Transverse colon (tissue), 4 donors: Measurements from ENCODE around the gene SF1. TPM values are rescaled to one million over a fixed set of nuclear protein-coding genes. Genes with fewer than 3 reads are reported as not detected.

Source experiments
- DNase-seq: peaks from one replicate; pipeline ENCODE4 v3.0.0-alpha.2; 2019
- H3K27ac ChIP-seq, 4 donors: fragments of 200-600 bp; sonication (generic); 2 replicates each; pipeline ENCODE4 v1.5.1; 2016 to 2018; ENCODE audit warnings: inconsistent platforms in 4 of 4
- H3K27me3 ChIP-seq: fragments of 200-600 bp; sonication (generic); 2 replicates; pipeline ENCODE4 v1.5.1; 2017; ENCODE audit warnings: inconsistent platforms
- H3K36me3 ChIP-seq, 4 donors: fragments of 200-600 bp; sonication (generic); 2 replicates each; pipeline ENCODE4 v1.5.1; 2017 to 2019; ENCODE audit warnings: inconsistent platforms in 4 of 4
- H3K4me1 ChIP-seq, 4 donors: fragments of 200-600 bp; sonication (generic); 2 replicates each; pipeline ENCODE4 v1.5.1; 2017 to 2020; ENCODE audit warnings: inconsistent platforms in 4 of 4
- H3K4me3 ChIP-seq, 4 donors: fragments of 200-600 bp; sonication (generic); 1 replicate in 1 of 4; 2 replicates in 3 of 4; pipeline versions ENCODE4 v1.5.1 to v1.6.1; 2017 to 2019; ENCODE audit warnings: inconsistent platforms in 4 of 4
- H3K9me3 ChIP-seq, 2 donors: fragments of 200-600 bp; sonication (generic); 2 replicates each; pipeline ENCODE4 v1.5.1; 2017 to 2019; ENCODE audit warnings: inconsistent platforms in 2 of 2
- EP300 ChIP-seq: sonication (generic); formaldehyde crosslinking; IDR thresholded peaks from one replicate; pipeline ENCODE4 v1.6.1; 2017; ENCODE audit warnings: antibody characterized with exemption, low read depth
- POLR2A ChIP-seq: fragments of 450-650 bp; IDR thresholded peaks from one replicate; pipeline ENCODE4 v1.6.1; 2016; ENCODE audit warnings: antibody characterized with exemption, mild to moderate bottlenecking, moderate library complexity
- POLR2AphosphoS5 ChIP-seq, 3 donors: sonication (generic); formaldehyde crosslinking; IDR thresholded peaks; one replicate each; pipeline ENCODE4 v1.6.1; 2016; ENCODE audit warnings: antibody characterized with exemption in 3 of 3
- WGBS, 2 donors: methylation state at CpG; one replicate each; pipeline ENCODE4 v1.1.5; 2018; ENCODE audit warnings: low coverage in 1 of 2; 5-methylcytosine and 5-hydroxymethylcytosine counted together
- in situ Hi-C, 4 donors: fragments of 200-750 bp; cut with MboI; loops; one replicate each; pipeline versions ENCODE4 v1.15.0 to v1.15.1; 2017; ENCODE audit warnings: low sequenced_read_pairs in 3 of 4, low pct_ligation_motif_present in 1 of 4, low pct_unique_long_range_greater_than_20kb in 1 of 4
- intact Hi-C: fragments of 100-400 bp; cut with DNase I; formaldehyde crosslinking; loops from one replicate; pipeline ENCODE4 v1.15.1; 2023; ENCODE audit warnings: low total_unique reads
- total RNA-seq, 4 donors: library from RNA; depleted of rRNA; stranded (reverse); fragments of >200 nt; gene quantifications; one replicate each; pipeline ENCODE4 v1.1.0, GENCODE V29; 2016
- TF ChIP-seq, protein P1 (sequence below), 5 experiments: fragments of 200-600 bp in 3 of 5; fragments of 450-650 bp in 2 of 5; sonication (generic) in 3 of 5; IDR thresholded peaks; 1 replicate in 2 of 5; 2 replicates in 3 of 5; pipeline ENCODE4 v1.5.1; 2016 to 2017; ENCODE audit warnings: antibody characterized with exemption in 5 of 5, inconsistent platforms in 3 of 5, mild to moderate bottlenecking in 2 of 5, moderate library complexity in 1 of 5

Gene SF1, protein sequence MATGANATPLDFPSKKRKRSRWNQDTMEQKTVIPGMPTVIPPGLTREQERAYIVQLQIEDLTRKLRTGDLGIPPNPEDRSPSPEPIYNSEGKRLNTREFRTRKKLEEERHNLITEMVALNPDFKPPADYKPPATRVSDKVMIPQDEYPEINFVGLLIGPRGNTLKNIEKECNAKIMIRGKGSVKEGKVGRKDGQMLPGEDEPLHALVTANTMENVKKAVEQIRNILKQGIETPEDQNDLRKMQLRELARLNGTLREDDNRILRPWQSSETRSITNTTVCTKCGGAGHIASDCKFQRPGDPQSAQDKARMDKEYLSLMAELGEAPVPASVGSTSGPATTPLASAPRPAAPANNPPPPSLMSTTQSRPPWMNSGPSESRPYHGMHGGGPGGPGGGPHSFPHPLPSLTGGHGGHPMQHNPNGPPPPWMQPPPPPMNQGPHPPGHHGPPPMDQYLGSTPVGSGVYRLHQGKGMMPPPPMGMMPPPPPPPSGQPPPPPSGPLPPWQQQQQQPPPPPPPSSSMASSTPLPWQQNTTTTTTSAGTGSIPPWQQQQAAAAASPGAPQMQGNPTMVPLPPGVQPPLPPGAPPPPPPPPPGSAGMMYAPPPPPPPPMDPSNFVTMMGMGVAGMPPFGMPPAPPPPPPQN
- total RNA-seq: 100 to 1,000 TPM; 196 to 458 (median 377) TPM

DNA sequence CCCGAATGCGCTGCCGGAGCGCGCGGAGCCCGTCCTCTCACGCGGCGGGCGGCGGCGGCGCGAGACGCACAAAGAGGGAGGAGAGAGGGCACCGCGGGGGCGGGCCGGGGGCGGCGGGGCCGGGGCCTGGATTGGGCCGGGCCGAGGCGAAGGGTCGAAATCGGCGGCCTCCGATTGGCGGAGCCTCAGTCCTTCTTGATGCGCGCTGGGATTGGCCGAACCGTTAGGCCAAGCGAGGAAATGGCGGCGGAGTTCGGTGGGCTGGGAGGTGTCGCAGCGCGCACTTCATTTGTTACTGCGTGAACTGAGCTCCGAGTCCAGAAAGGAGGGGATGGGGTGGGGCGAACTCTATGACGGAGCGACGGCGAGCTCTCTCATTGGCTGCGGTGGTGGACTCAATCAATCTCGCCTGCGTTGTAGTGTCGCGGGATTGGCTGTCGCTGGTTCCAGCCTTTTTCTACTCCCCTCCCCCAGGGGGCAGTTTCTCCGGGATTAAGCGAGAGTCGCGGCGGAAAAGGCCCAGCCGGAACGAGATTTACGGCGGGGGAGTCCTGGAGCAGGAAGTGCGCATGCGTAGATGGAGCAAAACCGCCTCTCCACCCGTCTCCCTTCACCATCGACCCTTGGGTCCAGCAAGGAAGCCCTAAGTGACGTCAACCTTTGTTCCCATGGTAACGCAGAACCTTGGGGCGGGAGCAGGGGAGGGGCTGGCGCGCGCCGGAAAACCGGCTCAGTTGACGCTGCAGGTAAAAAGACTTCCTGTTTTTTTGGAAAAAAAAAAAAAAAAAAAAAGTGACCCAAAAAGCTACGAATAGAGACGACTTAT is at the start of gene SF1:
SF1 (minus strand) TSS at position 70 of the 826 bp plus-strand sequence. CDS start 150 bp downstream, outside the sequence.
- 1 to 2% methylated on average over 19 to 50 of the region's 80 CpGs for WGBS, 2 donors
- Histone ChIP-seq H3K27me3 (no peaks in the 10 kb centered on the region), H3K9me3 (no peaks in the 10 kb centered on the region), H3K4me1 (peaks cover 15 to 49% (median 21%) of the 10 kb centered on the region in 4 donors), H3K4me3 (peak within 1 kb of the TSS; percentile 94 to 99 (median 99)), H3K27ac (peak within 1 kb of the TSS; percentile 99 to 100 (median 100)), H3K36me3 (peaks cover 0 to 30% (median 14%) of the 10 kb centered on the region in 4 donors)
- DNase-seq: peak; percentile 99
- in situ Hi-C loops (no loop called here), intact Hi-C loops (no loop called here)
- peak; percentile 97 for TF ChIP-seq POLR2A
- TF ChIP-seq, protein P1, sequence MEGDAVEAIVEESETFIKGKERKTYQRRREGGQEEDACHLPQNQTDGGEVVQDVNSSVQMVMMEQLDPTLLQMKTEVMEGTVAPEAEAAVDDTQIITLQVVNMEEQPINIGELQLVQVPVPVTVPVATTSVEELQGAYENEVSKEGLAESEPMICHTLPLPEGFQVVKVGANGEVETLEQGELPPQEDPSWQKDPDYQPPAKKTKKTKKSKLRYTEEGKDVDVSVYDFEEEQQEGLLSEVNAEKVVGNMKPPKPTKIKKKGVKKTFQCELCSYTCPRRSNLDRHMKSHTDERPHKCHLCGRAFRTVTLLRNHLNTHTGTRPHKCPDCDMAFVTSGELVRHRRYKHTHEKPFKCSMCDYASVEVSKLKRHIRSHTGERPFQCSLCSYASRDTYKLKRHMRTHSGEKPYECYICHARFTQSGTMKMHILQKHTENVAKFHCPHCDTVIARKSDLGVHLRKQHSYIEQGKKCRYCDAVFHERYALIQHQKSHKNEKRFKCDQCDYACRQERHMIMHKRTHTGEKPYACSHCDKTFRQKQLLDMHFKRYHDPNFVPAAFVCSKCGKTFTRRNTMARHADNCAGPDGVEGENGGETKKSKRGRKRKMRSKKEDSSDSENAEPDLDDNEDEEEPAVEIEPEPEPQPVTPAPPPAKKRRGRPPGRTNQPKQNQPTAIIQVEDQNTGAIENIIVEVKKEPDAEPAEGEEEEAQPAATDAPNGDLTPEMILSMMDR (IDR thresholded peaks at IDR 0.05): peak in 1 of 5 experiments; percentile 34
- no peak for TF ChIP-seq EP300
- peak; percentile 96 to 99 (median 97) for TF ChIP-seq POLR2AphosphoS5 (IDR thresholded peaks at IDR 0.05)

DNA sequence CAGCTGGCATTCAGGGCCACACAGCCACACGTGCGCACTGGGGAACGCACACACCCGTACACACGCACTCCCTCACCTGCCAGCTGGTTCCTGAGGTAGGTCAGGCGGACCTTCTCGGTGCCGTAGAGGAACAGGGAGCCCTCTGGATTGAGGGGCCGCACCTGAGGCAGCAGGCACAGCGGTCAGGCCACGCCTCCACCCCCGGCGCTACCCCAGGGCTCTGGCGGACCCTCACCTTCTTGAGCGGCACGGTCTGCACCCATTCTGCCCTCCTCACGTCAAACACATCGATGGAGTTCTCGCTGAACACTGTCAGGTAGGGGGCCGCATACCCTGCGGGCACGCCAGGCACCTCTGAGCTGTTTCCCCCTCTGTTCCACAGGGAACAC is 49.1 kb upstream of the SF1 start:
- intact Hi-C loops (no loop called here), in situ Hi-C loops (no loop called here)
- H3K9me3 ChIP-seq: no peaks in the 10 kb centered on the region
- H3K4me3 ChIP-seq: no peak overlapping the region
- H3K36me3 ChIP-seq: peaks cover 0 to 7% (median 0%) of the 10 kb centered on the region in 4 donors
- WGBS, 2 donors: 88% methylated on average over 22 of the region's 22 CpGs; no CpG with 5 or more reads in 1 of the 2 donors
- no peak overlapping the region for H3K27ac ChIP-seq
- TF ChIP-seq POLR2A: no peak
- TF ChIP-seq POLR2AphosphoS5 (IDR thresholded peaks at IDR 0.05): no peak
- TF ChIP-seq, protein P1 (IDR thresholded peaks at IDR 0.05): no peak
- TF ChIP-seq EP300: no peak
- DNase-seq: no peak
- H3K27me3 ChIP-seq: no peaks in the 10 kb centered on the region
- H3K4me1 ChIP-seq: no peaks in the 10 kb centered on the region

DNA sequence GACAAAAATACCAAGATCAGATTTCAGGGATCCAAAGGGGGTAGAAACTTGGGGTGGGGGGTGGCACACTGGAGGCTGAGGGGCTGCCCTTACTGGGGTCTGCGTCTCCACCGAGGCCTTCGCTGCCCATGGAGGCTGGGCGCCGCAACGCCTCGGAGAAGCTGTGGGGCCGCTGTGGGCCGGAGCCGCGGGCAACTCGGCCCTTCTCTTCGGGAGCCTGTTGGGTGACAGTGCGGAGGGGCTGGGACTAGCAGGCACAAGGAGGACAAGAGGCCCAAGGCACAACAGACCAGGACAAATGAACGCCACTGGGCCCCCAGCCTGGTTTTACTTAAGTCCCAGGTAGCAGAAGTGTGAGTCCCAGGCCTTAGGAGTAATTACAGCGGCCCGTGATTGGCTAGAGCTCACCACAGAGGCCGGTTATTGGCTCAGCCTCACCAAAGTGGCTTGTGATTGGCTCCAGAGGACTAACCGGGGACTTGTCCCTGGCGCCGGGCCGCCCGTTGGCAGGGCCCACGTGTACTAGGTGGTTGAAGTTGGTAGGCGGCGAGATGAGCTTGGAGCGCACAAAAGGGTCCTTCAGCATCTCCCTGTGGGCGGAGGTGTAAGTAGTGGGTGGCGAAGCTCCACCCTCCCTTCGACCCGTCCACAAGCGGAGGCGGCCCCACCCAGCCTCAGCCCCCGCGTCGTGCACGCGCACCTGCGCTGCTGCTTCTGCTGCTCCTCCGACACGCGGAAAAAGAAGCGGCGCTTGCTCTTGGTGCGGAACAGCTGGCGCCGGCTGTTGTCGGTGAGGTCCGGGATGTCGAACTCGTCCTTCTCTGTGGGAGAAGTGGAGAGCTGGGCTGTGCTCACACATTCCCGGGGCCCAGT is 48.5 kb upstream of the SF1 start:
- Histone ChIP-seq H3K27me3 (no peaks in the 10 kb centered on the region), H3K9me3 (no peaks in the 10 kb centered on the region), H3K4me1 (no peaks in the 10 kb centered on the region), H3K4me3 (no peak overlapping the region), H3K27ac (no peak overlapping the region), H3K36me3 (peaks cover 0 to 7% (median 0%) of the 10 kb centered on the region in 4 donors)
- DNase-seq: no peak
- in situ Hi-C loops (no loop called here), intact Hi-C loops (no loop called here)
- TF ChIP-seq, protein P1 (IDR thresholded peaks at IDR 0.05): no peak
- TF ChIP-seq EP300: no peak
- no peak for TF ChIP-seq POLR2A
- TF ChIP-seq POLR2AphosphoS5 (IDR thresholded peaks at IDR 0.05): no peak
- WGBS, 2 donors: 88 to 99% methylated on average over 19 to 49 of the region's 52 CpGs
